ENCODE results near the gene PCDHA8.
"Not testable (repeated sequence)": the region's sequence is repeated elsewhere in the genome, so short reads cannot be mapped to it uniquely, and the experiment has no call there.

PCDHA8 gene

GRCh38 chr5:140840978-140841962 lies at the start of gene PCDHA8:
TSS of gene PCDHA8 (plus strand) at chr5:140841187. CDS start at chr5:140841322, 135 bp downstream.
- in situ Hi-C loops (cut with MboI; ENCODE audit: low sequenced_read_pairs): no loop called here

GRCh38 chr5:140794595-140795258 lies 46.3 kb upstream of the PCDHA8 start, which contains the start of gene PCDHA2:
TSS of gene PCDHA2 (plus strand) at chr5:140794852.
- in situ Hi-C loops (cut with MboI; ENCODE audit: low sequenced_read_pairs): no loop called here

GRCh38 chr5:140795259-140795641 lies 45.7 kb upstream of the PCDHA8 start:
- in situ Hi-C loops (cut with MboI; ENCODE audit: low sequenced_read_pairs): no loop called here

- in situ Hi-C loops (cut with MboI; ENCODE audit: low sequenced_read_pairs): not testable (repeated sequence)
These were observed 44.8 kb upstream of the PCDHA8 start for GRCh38 chr5:140796072-140796717.

GRCh38 chr5:140796718-140797095 lies 44.3 kb upstream of the PCDHA8 start:
- in situ Hi-C loops (cut with MboI; ENCODE audit: low sequenced_read_pairs): no loop called here

- in situ Hi-C loops (cut with MboI; ENCODE audit: low sequenced_read_pairs): no loop called here
These were observed 40.0 kb upstream of the PCDHA8 start, which contains the start of gene PCDHA3 for GRCh38 chr5:140800816-140801493. TSS of gene PCDHA3 (plus strand) at chr5:140801057.

- in situ Hi-C loops (cut with MboI; ENCODE audit: low sequenced_read_pairs): no loop called here
These were observed 39.5 kb upstream of the PCDHA8 start for GRCh38 chr5:140801494-140801841.

GRCh38 chr5:140802381-140802780 lies 38.6 kb upstream of the PCDHA8 start:
- in situ Hi-C loops (cut with MboI; ENCODE audit: low sequenced_read_pairs): not testable (repeated sequence)

GRCh38 chr5:140802781-140803271 lies 38.2 kb upstream of the PCDHA8 start:
- in situ Hi-C loops (cut with MboI; ENCODE audit: low sequenced_read_pairs): no loop called here

- in situ Hi-C loops (cut with MboI; ENCODE audit: low sequenced_read_pairs): no loop called here
These were observed 33.9 kb upstream of the PCDHA8 start, which contains the start of gene PCDHA4 for GRCh38 chr5:140806834-140807775. TSS of gene PCDHA4 (plus strand) at chr5:140807068.

GRCh38 chr5:140808241-140808888 lies 32.6 kb upstream of the PCDHA8 start:
- in situ Hi-C loops (cut with MboI; ENCODE audit: low sequenced_read_pairs): not testable (repeated sequence)

- in situ Hi-C loops (cut with MboI; ENCODE audit: low sequenced_read_pairs): no loop called here
These were observed 32.1 kb upstream of the PCDHA8 start for GRCh38 chr5:140808889-140809291.

GRCh38 chr5:140821375-140822280 lies 19.4 kb upstream of the PCDHA8 start, which contains the start of gene PCDHA5:
TSS of gene PCDHA5 (plus strand) at chr5:140821613.
- in situ Hi-C loops (cut with MboI; ENCODE audit: low sequenced_read_pairs): no loop called here

GRCh38 chr5:140822281-140822629 lies 18.7 kb upstream of the PCDHA8 start:
- in situ Hi-C loops (cut with MboI; ENCODE audit: low sequenced_read_pairs): no loop called here

GRCh38 chr5:140822969-140823368 lies 18.0 kb upstream of the PCDHA8 start:
- in situ Hi-C loops (cut with MboI; ENCODE audit: low sequenced_read_pairs): not testable (repeated sequence)

GRCh38 chr5:140823475-140823874 lies 17.5 kb upstream of the PCDHA8 start:
- in situ Hi-C loops (cut with MboI; ENCODE audit: low sequenced_read_pairs): no loop called here

GRCh38 chr5:140827704-140828361 lies 13.2 kb upstream of the PCDHA8 start, which contains the start of gene PCDHA6:
TSS of gene PCDHA6 (plus strand) at chr5:140827960. CDS start at chr5:140828092, 132 bp downstream.
- in situ Hi-C loops (cut with MboI; ENCODE audit: low sequenced_read_pairs): no loop called here

Measured in HL-60/S4 (cell line).